Inflammatory macrophage treated with lipopolysaccharide for 1 hour (primary cell): ENCODE data around the gene PPM1M.
"Not testable (repeated sequence)": the region's sequence is repeated elsewhere in the genome, so short reads cannot be mapped to it uniquely, and the experiment has no call there.

Source experiments
- DNase-seq, 2 donors: peaks; one replicate each; pipeline ENCODE4 v3.0.0-alpha.2; 2020 to 2022

Gene PPM1M

GRCh38 chr3:52278510-52279069 lies 33.0 kb downstream of the PPM1M start, which contains the start of gene WDR82:
Gene WDR82 (minus strand): TSS chr3:52278649. CDS start chr3:52278361, 288 bp downstream.
- DNase-seq = peak; percentile 87 to 97

- DNase-seq = no peak
Measured at GRCh38 chr3:52279596-52279995, 34.0 kb downstream of the PPM1M start.

- no peak for DNase-seq
Measured at GRCh38 chr3:52280050-52280461, 34.5 kb downstream of the PPM1M start.

GRCh38 chr3:52281981-52282801 lies 36.6 kb downstream of the PPM1M start:
- DNase-seq = peak in 1 of 2 donors; percentile 43

- no peak for DNase-seq
Measured at GRCh38 chr3:52283306-52283705, 37.7 kb downstream of the PPM1M start.

- DNase-seq = not testable (repeated sequence)
Measured at GRCh38 chr3:52284051-52284450, 38.5 kb downstream of the PPM1M start.

GRCh38 chr3:52286777-52287110 lies 41.2 kb downstream of the PPM1M start:
- peak; percentile 9 to 29 for DNase-seq

- DNase-seq = no peak
Measured at GRCh38 chr3:52288674-52289073, 43.1 kb downstream of the PPM1M start.

GRCh38 chr3:52289338-52289746 lies 43.8 kb downstream of the PPM1M start:
- peak in 1 of 2 donors; percentile 50 for DNase-seq

- DNase-seq = no peak
Measured at GRCh38 chr3:52289747-52290595, 44.4 kb downstream of the PPM1M start.

GRCh38 chr3:52290596-52291507 lies 45.3 kb downstream of the PPM1M start:
- no peak for DNase-seq

- DNase-seq = peak in 1 of 2 donors; percentile 31
Measured at GRCh38 chr3:52291508-52292181, 46.1 kb downstream of the PPM1M start.

GRCh38 chr3:52292247-52293065 lies 46.9 kb downstream of the PPM1M start:
- DNase-seq = no peak

GRCh38 chr3:52293491-52294319 lies 48.1 kb downstream of the PPM1M start:
- DNase-seq = no peak

- DNase-seq = no peak
Measured at GRCh38 chr3:52294320-52295150, 49.0 kb downstream of the PPM1M start.

GRCh38 chr3:52295671-52296208 lies 50.2 kb downstream of the PPM1M start:
- DNase-seq = no peak

GRCh38 chr3:52297242-52298148 lies 51.9 kb downstream of the PPM1M start:
- DNase-seq = no peak
